Stimulated activated CD4-positive, alpha-beta T cell treated with anti-CD3 and anti-CD28 coated beads, Interleukin-1b, Interleukin-23, amount 100 ng/mL, for 24 hours (primary cell): ENCODE results near the gene BEX4.
"Not testable (repeated sequence)": the region's sequence is repeated elsewhere in the genome, so short reads cannot be mapped to it uniquely, and the experiment has no call there.

Source experiments
- DNase-seq, 4 experiments: peaks; one replicate each; pipeline ENCODE4 v3.0.0-alpha.2; 2020; ENCODE audit warnings: low read depth in 4 of 4, low spot score in 1 of 4

The BEX4 gene, protein sequence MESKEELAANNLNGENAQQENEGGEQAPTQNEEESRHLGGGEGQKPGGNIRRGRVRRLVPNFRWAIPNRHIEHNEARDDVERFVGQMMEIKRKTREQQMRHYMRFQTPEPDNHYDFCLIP

DNA sequence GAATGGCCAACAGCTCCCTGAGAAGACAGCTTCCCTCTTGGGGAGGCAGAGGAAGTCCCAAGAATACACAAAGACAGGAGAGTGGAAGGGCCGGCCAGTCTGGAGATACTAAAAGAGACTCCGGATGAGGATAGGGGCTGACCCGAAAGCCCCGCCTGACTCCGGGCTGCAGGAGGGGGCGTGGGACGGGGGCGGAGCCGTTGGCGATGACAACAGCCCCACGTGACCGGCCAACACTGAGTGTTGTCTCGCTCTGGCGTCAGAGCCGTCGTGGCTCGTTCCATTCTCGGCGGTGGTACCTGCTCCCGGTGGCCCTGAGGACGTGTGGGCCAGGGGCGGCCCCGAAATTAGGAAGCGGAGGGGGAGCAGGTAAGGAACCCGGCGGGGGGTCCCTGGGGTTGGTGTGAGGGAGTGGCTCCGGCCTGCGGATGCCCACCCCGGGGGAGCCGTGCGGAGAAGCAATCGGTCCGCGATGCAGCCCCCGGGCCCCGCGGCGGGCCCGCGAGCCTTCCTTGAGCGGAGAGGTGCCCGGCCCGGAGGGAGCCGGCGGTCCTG, at the start of gene BEX4:
Gene BEX4 (plus strand): TSS at position 239 of the 555 bp plus-strand sequence. CDS start 1,046 bp downstream, outside the sequence.
- DNase-seq, result peak; percentile 48 to 75 (median 62)

DNA sequence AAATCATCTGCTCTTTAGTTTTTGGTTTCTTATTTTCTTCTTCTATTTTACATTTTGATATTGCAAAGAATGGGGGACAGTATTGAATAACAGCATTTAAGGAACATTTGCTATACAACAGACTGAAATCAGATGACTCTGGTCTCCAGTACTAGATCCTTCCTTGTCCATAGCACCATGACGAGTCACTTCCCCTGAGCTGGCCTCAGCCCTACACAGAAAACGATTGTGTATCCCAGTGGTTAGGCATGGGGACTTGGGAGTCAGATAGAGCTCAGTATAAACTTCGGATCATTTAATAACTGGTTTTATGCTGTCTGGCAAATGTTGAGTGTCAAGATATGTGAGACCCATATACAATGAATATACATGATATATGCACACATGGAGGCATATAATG, 44.7 kb upstream of the BEX4 start:
- no peak for DNase-seq

DNA sequence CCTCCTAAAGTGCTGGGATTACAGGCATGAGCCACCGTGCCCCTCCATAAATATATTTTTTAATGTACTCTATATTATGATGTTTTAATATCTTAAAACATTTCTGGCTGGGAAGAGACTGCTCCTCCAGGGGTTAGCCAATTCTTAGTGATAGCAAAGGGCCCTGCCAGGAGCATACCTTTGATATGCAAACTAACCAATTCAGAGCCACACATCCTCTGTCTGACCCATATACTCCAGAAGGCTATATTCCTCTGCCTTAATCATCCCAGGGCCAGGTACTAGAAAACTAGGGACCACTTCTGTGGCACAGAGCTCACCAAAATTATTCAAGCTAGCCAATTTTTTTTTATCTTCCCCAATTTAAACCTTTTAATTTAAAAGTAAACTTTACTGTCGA, 43.6 kb upstream of the BEX4 start:
- DNase-seq, result no peak

DNA sequence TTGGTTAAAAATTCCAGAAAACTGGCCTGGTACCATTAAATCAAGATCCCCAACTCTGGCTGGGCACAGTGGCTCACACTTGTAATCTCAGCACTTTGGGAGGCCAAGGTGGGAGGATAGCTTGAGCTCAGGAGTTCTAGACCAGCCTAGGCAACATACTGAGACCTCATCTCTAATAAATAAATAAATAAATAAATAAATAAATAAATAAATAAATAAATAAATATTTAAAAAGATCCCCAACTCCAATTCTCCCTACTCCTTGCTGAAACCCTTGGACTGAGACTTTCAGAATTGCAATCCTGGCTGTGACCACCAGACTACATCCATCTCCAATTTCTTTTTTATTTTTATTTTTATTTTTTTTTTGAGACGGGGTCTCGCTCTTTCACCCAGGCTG, 39.7 kb upstream of the BEX4 start:
- DNase-seq, result not testable (repeated sequence)

DNA sequence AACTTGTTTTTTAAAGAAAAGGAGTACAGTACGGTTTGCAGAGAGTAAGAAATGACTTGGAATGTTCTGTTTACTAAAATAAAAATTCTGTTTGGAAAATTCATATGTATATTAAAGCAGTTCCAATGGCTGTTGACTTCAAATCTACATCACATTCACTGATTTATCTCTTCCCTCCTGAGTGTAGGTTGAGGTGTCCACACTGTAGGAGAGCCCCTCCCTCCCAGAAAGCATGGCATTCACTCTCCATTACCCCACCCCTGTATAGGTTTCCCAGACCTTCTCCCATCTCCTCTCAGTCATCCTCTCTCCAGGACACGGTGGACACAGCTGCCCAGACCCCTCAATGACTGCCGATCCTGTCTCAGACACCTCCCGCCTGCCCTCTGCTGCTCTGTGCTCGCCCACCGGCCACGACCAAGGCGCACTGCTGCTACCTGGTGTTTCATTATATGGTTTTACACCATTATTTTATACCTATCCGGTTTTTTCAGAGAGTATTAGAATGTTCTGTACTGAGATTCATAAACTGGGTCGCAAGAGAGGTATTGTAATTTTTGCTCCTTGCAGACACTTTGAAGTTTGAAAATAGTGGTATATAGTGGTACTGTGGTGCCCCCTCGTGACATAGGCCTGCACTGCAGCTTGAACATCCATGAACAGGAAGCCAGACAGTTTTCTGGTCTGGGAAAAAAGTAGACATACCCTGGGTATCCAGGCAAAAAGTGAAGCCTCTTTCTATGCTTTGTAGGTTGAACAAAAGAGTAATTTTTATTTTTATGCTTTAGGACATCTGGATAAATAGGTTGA, 38.8 kb upstream of the BEX4 start:
- DNase-seq, result peak; percentile 7 to 44 (median 31)

DNA sequence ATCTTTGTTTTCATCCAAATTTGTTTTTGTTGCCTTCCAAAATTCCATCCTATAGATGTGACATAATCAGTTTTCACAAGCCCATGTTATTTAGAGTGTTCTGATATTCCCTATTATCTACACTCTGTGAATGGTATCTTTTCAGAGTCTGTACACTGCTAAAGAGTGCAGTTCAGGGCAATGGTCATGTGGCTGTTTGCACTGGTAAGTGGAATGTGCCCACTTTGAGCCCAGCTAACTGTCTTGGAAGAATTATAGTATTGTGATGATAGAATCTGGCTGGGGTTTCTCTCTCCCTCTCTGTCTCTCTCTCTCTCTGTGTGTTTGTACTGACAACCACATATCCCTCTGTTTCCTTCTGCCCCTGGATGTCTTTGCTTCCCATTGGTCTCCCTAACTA, 37.4 kb upstream of the BEX4 start:
- DNase-seq, result no peak

DNA sequence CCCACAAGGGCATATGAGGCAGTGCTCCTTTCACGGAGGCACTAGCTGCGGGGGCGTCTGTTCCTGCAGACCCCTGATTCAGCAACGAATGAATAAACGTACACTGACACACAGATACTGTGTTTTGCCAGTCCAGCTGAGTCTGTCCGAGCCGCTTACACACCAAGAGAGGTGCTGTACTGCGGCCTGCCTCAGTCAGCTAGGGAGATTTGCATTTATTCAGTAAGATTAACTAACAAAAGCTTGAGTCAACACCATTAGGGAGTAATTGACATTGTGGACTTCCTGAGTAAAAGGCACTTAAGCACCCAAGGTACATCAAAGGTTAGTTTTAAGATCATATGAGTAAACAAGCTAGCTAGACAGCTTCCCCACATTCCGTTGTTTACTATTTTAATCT, 31.0 kb upstream of the BEX4 start:
- DNase-seq, result no peak

DNA sequence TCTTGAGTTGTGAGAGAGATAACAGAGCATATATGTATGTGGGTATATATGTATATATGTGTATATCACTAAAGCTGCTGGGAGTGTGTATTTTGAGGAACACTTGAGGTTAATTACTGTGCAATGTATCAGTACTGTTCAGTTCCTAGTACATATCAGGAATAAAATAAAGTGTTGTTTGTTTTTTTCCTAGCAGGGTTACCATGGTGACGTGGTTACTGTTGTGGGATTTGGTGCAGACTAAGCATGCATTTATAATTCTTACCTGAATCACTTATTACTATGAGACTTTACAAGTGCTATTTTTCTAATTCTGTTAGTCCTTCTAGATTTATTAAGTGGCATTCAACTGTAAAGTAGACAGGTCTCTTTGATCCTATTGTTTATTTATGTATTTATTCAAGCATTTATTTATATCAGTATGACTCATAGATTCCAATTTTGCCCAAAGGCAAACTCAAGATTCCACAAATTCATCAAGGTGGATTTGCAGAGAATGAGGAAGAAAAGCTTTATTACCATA, 26.9 kb upstream of the BEX4 start:
- no peak for DNase-seq

DNA sequence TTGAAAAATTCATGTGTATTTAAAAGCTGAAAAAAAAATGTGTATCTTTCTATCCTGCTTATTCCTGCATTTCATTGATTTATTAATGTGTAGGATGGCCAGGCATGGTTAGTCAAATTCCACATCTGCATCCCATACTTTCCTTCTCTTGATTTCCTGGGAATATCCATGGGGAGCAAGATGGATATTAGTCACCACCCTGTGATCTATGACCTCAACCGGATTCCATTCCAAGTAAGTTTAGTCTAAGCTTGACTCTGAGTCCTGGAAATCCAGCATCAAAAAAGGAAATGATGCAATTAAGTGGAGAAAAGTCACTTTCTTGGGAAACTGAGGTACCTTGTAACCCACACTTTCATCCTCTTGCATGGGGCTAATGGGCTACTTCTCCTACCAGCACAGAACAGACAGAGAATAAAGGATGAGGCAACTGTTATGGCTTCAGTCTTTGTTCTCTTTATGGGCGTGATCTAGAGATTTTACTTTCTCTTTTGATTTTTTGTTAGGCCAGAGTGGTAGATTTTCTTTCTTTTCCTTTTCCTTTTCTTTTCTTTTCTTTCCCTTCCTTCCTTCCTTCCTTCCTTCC, 17.1 kb upstream of the BEX4 start:
- no peak for DNase-seq

DNA sequence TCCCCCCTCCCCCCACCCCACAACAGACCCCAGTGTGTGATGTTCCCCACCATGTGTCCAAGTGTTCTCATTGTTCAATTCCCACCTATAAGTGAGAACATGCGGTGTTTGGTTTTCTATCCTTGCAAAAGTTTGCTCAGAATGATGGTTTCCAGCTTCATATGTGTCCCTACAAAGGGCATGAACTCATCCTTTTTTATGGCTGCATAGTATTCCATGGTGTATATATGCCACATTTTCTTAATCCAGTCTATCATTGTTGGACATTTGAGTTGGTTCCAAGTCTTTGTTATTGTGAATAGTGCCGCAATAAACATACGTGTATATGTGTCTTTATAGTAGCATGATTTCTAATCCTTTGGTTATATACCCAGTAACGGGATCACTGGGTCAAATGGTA, 16.2 kb upstream of the BEX4 start:
- DNase-seq, result not testable (repeated sequence)

DNA sequence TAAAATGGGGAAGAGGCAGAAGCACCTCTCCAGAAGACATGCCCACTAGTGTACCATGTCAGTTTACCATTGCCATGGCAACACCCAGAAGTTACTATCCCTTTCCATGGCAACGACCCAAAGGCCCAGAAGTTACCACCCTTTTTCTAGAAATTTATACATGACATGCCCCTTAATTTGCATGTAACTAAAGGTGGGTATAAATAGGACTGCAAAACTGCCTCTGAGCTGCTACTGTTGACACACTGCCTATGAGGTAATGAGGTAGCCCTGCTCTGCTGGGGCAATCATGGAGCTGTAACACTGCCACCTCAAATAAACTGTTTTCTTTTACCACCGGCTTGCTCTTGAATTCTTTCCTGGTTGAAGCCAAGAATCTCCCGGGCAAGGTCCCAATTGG, 13.9 kb upstream of the BEX4 start:
- DNase-seq, result no peak

DNA sequence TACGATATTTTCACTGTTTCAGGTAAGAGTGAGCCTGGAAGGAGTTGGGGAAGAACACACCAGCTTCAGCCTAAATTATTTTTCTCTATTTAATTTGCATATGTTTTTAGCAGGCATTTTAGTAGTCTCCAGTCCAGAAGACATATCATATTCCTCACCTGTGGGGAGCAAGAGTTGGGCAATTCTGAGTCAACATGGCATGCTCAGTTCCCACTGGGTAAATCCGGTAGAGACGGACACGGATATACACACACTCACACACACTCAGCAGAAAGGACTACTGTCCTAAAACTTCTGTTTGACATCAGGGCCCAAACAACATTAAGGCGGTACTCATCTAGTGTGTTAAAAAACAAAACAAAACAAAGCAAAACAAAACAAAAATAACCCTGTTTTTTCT, 4.9 kb upstream of the BEX4 start:
- no peak for DNase-seq

DNA sequence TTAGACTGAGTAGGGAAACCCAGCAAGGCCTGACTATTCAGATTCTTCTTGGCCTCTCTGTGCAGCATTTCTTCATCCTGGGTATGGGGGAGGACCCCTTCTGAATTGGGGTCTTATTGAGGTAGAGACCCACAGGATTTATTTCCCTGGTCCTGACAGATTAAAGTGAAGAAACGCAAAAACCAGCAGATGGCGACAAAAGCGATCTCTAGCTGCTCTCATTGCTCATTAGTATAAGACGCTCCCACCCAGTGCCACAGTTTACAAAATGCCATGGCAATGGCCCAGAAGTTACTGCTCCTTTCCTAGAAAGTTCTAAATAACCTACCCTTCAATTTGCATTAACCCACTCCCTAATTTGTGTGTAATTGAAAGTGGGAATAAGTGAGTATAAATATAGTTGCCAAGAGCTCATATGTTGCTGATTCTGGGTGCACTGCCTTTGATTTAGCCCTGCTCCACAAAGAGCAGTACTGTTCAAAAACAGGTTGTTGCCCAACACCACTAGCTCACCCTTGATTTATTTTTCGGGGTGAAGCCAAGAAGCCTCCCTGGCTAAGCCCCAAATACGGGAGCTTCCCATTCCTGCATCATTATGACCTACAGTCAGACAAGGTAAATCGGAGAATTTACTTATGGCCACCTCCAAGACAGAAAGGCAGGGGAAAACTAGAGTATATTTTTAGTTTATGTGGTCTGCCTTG, 3.7 kb upstream of the BEX4 start:
- peak in 3 of 4 experiments; percentile 5 to 25 (median 13) for DNase-seq

DNA sequence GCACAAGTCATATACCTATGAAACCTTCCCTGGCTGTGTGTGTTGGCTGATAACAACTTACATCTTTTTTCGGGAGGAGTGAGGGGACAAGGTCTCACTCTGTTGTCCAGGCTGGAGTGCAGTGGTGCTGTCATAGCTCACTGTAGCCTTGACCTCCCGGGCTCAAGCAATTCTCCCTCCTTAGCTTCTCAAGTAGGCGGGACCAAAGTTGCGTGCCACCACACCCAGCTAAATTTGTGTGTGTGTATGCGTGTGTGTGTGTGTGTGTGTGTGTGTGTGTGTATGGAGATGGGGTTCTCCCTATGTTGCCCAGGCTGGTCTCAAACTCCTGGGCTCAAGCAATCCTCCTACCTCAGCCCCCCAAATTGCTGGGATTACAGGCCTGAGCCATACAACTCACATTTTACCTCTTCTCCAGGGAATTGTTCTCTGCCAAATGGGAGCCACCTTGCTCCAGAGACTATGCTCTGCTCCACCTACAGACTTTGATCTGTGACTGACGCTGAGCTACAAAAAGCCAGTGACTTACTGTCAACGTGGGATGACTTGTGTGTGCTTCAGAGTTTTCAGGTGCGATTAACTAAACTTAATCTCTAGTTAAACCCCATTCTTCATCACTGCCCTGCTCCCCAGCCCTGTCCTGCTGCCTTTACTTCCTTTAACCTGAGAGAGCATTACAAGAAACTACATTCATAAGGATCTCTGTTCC, 2.0 kb upstream of the BEX4 start:
- DNase-seq, result no peak

DNA sequence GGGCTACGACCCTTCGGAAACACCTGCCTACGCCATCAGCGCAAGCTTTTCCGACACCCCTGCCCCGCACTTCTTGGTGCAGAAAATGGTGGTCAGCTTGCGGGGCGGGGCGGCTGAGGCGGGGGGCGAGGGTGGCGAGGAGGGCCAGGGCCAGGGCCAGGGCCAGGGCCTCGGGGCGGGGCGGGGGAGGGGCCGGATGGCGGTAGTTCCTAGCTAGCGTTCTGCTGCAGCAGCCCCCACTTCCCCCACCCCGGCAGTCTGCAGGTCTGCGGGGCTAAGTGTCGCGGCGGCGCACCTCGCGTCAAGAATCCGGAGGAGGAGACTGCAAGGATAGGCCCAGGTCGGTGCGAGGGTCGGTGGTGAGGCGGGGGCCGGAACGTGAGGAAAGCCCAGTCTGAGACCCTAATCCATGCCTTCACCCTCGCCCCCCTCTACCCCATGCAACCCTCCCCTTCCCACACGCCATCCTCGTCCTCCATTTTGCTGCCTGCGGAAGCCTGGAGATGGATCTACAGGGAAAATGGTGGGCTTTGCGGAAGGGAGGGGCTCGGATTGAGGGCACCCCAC, 600 bp downstream of the BEX4 start:
- peak in 3 of 4 experiments; percentile 2 to 6 (median 5) for DNase-seq

DNA sequence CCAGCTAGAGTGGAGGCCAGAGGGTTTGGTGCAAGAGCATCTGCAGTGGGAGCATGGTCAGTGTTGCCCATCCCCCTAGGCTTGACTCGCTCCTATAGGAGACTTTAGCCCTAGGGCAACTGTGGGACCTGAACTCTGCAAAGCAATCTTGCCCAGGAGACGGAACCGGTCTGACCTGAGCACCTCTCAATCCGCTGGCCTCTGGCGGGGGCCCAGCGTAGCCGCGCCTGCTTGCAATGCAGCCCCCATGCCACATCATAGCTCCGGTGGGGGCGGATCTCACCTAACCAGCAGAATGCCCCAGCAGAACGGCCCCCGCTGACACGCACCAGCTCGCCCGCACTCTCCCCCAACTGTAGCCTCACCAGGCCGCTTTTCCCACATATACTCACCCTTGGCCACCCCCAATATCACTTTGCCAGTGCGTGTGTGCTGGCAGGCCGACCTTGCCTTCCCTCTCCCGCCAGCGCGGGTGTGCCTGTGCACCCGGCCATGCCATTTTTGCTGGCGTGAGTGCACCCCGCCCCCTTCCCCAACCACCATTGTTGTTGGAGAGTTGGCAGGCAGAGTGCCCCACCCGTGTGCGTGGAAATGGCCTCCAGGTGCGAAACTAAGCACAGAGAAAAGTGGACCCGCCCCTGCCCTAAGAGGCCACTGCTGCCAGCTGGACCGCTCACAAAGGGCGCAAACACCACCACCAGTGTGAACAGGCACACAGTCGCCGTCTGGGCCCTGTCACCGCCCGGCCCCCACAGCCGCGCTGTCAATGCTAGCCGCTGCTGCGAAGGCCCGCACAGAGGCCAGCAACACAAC, 5.8 kb downstream of the BEX4 start:
- DNase-seq, result no peak

DNA sequence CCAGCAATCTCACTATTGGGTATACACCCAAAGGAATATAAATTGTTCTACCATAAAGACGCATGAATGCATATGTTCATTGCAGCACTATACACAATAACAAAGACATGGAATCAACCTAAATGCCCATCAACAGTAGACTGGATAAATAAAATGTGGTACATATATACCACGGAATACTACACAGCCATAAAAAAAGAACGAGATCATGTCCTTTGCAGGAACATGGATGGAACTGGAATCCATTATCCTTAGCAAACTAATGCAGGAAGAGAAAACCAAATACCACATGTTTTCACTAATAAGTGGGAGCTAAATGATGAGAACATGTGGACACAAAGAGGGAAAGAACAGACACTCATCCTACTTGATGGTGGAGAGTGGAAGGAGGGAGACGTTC, 11.0 kb downstream of the BEX4 start:
- not testable (repeated sequence) for DNase-seq

DNA sequence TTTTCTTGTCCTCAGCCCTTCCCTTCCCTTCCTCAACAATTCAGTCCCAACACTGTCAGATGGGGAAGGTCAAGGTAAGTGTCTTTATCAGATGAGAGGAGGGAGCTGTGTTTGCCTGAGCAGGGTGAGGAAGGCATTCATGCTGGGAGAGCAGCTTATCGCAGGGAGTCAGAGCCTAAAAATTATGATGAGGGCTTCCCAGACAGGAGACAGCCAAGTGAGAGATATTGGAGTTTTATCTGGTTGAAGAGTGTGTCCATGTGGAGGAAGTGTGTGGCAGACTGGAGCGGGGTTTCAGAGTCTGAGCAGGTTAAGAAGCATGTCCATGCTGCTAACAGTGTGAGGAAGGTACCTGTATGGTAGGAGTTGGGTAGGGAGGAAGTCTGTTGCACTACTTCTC, 18.4 kb downstream of the BEX4 start:
- DNase-seq, result no peak

DNA sequence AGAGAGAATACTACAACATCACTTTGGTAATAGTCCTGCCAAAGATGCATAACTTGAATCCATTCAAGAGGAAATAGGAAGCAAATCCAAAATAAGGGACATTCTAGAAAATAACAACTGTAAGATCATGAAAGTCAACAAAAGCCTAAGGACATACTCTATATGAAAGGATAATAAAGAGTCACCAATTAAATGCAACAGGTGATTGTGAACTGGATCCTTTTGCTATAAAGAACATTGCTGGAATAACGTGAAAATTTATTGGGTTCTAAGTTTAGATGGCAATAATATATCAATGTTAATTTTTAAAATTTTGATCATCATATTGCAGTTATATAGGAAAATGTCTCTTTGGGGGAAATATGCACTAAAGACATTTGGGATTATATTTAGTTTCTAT, 20.0 kb downstream of the BEX4 start:
- no peak for DNase-seq

DNA sequence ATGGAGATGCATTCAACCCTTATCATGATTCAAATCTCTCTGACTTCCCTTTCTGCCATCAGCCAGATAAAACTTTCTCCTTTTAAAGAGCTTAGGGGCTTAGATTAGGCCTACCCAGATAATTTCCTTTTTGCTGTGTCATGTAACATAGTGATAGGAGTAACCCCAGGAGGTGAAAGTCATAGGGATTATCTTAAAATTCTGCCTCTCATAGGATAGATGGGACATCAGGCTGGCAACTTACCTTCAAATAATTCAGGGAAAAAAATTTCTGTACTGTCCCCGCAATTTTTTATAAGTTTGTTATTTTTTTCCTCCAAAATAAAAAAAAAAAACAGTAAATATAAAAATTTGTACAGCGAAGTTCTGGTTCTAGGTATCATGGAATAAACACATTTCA, 20.7 kb downstream of the BEX4 start:
- not testable (repeated sequence) for DNase-seq
